Mammary epithelial cell (primary cell): Measurements from ENCODE around the gene CARD9.

ENCODE experiments used
- CTCF ChIP-seq, 2 donors: IDR thresholded peaks in 1 of 2; conservative IDR thresholded peaks in 1 of 2; 2 replicates each; pipeline ENCODE4 v1.5.1; 2011 to 2012; ENCODE audit warnings: inconsistent platforms in 2 of 2, low read length in 2 of 2, mild to moderate bottlenecking in 2 of 2, control low read depth in 1 of 2, low read depth in 1 of 2; ENCODE audit not compliant: insufficient read depth in 1 of 2; ENCODE audit errors: extremely low read depth in 1 of 2
- EZH2 ChIP-seq: IDR thresholded peaks from 2 replicates; pipeline ENCODE4 v1.6.1; 2012; ENCODE audit warnings: low read length, inconsistent platforms, borderline replicate concordance

- TF ChIP-seq EZH2 (no peak), CTCF (conservative IDR thresholded peaks at IDR 0.05 in 1 of 2, IDR thresholded peaks at IDR 0.05 in 1 of 2; ENCODE audit: extremely low read depth in 1 of 2, insufficient read depth in 1 of 2, low read depth in 1 of 2, low read length in 2 of 2) (no peak)
Observed at GRCh38 chr9:136367296-136368145, 5.9 kb downstream of the CARD9 start.
